PC-9 (cell line): ENCODE measurements around the gene ERGIC1. TPM values are rescaled to one million over a fixed set of nuclear protein-coding genes. Genes with fewer than 3 reads are reported as not detected.

ENCODE experiments used
- BruUV-seq: library from RNA; stranded (reverse); fragments of 400-500 nt; replicated peaks from 2 replicates; lab custom pipeline; 2021; lab: Mats Ljungman, UMichigan
- CTCF ChIA-PET: fragments of 300-600 bp; sonication (Branson Sonifier 250); formaldehyde crosslinking; loops from one replicate; lab custom pipeline; 2022; ENCODE audit warnings: antibody characterized with exemption; lab: Charles Lee
- POLR2A ChIA-PET: fragments of 300-600 bp; sonication (Branson Sonifier 250); formaldehyde crosslinking; loops from one replicate; lab custom pipeline; 2022; ENCODE audit warnings: antibody characterized with exemption; ENCODE audit not compliant: unreplicated experiment; lab: Charles Lee
- DNase-seq, 2 experiments: peaks; one replicate each; pipeline versions ENCODE4 v3.0.0 to v3.0.0-alpha.2; 2015 to 2022; ENCODE audit warnings: mixed read lengths in 1 of 2
- H2AFZ ChIP-seq: fragments of 200-600 bp; sonication (generic); 2 replicates; pipeline ENCODE4 v1.8.1; 2017; ENCODE audit warnings: antibody characterized with exemption
- H3F3A ChIP-seq: fragments of 200-600 bp; sonication (generic); 2 replicates; pipeline ENCODE4 v1.8.1; 2017; ENCODE audit warnings: antibody characterized with exemption, mild to moderate bottlenecking, low read depth; ENCODE audit not compliant: insufficient read depth
- H3K27ac ChIP-seq: fragments of 200-600 bp; sonication (generic); 2 replicates; pipeline ENCODE4 v1.6.1; 2016; ENCODE audit warnings: mixed run types
- H3K27me3 ChIP-seq: fragments of 200-600 bp; sonication (generic); 2 replicates; pipeline ENCODE4 v1.6.1; 2016; ENCODE audit warnings: low read depth, mixed run types; ENCODE audit not compliant: insufficient read depth
- H3K36me3 ChIP-seq: fragments of 200-600 bp; sonication (generic); 2 replicates; pipeline ENCODE4 v1.6.1; 2016; ENCODE audit warnings: low read depth, mixed run types
- H3K4me1 ChIP-seq: fragments of 200-600 bp; sonication (generic); replicated peaks from 2 replicates; pipeline ENCODE4 v1.6.1; 2016; ENCODE audit warnings: mixed run types; ENCODE audit not compliant: insufficient read depth
- H3K4me2 ChIP-seq: fragments of 200-600 bp; sonication (generic); 2 replicates; pipeline ENCODE4 v1.6.1; 2017; ENCODE audit warnings: mixed run types
- H3K4me3 ChIP-seq: fragments of 200-600 bp; sonication (generic); 2 replicates; pipeline ENCODE4 v1.6.1; 2016; ENCODE audit warnings: mixed run types
- H3K79me2 ChIP-seq: fragments of 200-600 bp; sonication (generic); 2 replicates; pipeline ENCODE4 v1.6.1; 2017; ENCODE audit warnings: low read depth, mixed run types
- H3K9me2 ChIP-seq: fragments of 200-600 bp; sonication (generic); 2 replicates; pipeline ENCODE4 v1.8.1; 2017; ENCODE audit warnings: mild to moderate bottlenecking; ENCODE audit not compliant: insufficient read depth
- H3K9me3 ChIP-seq: fragments of 200-600 bp; sonication (generic); 2 replicates; pipeline ENCODE4 v1.8.1; 2016; ENCODE audit warnings: low read depth; ENCODE audit not compliant: insufficient read depth
- H4K20me1 ChIP-seq: fragments of 200-600 bp; sonication (generic); 2 replicates; pipeline ENCODE4 v1.8.1; 2017; ENCODE audit not compliant: insufficient read depth
- EZH2 ChIP-seq: fragments of 200-600 bp; sonication (generic); IDR thresholded peaks from 2 replicates; pipeline ENCODE4 v1.8.0; 2017; ENCODE audit warnings: antibody characterized with exemption, low read depth
- intact Hi-C: fragments of 100-400 bp; cut with micrococcal nuclease; formaldehyde crosslinking; loops from one replicate; pipeline ENCODE4 v1.10.0; 2022; ENCODE audit not compliant: unreplicated experiment
- total RNA-seq: library from RNA; stranded (reverse); gene quantifications from 2 replicates; pipeline ENCODE4 v1.2.3, GENCODE V29; 2021
- TF ChIP-seq, protein P1 (sequence below): fragments of 200-600 bp; sonication (generic); conservative IDR thresholded peaks from 2 replicates; pipeline ENCODE4 v1.6.1; 2017; ENCODE audit warnings: mixed run types, antibody characterized with exemption, mild to moderate bottlenecking, moderate library complexity

Gene ERGIC1
- total RNA-seq, 1 experiment from 2014 or later, result 159 TPM

GRCh38 chr5:172911976-172912375 is 77.9 kb downstream of the ERGIC1 start:
- TF ChIP-seq, protein P1, sequence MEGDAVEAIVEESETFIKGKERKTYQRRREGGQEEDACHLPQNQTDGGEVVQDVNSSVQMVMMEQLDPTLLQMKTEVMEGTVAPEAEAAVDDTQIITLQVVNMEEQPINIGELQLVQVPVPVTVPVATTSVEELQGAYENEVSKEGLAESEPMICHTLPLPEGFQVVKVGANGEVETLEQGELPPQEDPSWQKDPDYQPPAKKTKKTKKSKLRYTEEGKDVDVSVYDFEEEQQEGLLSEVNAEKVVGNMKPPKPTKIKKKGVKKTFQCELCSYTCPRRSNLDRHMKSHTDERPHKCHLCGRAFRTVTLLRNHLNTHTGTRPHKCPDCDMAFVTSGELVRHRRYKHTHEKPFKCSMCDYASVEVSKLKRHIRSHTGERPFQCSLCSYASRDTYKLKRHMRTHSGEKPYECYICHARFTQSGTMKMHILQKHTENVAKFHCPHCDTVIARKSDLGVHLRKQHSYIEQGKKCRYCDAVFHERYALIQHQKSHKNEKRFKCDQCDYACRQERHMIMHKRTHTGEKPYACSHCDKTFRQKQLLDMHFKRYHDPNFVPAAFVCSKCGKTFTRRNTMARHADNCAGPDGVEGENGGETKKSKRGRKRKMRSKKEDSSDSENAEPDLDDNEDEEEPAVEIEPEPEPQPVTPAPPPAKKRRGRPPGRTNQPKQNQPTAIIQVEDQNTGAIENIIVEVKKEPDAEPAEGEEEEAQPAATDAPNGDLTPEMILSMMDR, result no peak
- no peak for TF ChIP-seq EZH2
- CTCF ChIA-PET, result no interaction called here
- Histone ChIP-seq H3K79me2 (no peaks in the 10 kb centered on the region), H3K4me1 (no peaks in the 10 kb centered on the region), H3K4me2 (no peak overlapping the region), H3K27ac (no peak overlapping the region), H3K4me3 (no peak overlapping the region), H4K20me1 (no peaks in the 10 kb centered on the region), H3K9me3 (no peaks in the 10 kb centered on the region), H3K36me3 (0 out of 2 replicates have a peak, but pooled peaks cover 8% of the 10 kb centered on the region), H2AFZ (no peak overlapping the region), H3K9me2 (no peaks in the 10 kb centered on the region), H3F3A (no peaks in the 10 kb centered on the region; the same call in 1 of the 2 replicates), H3K27me3 (no peaks in the 10 kb centered on the region)
- intact Hi-C loops, result no loop called here
- POLR2A ChIA-PET, result no interaction called here
- DNase-seq, result no peak
- no TSS peak for BruUV-seq

DNA sequence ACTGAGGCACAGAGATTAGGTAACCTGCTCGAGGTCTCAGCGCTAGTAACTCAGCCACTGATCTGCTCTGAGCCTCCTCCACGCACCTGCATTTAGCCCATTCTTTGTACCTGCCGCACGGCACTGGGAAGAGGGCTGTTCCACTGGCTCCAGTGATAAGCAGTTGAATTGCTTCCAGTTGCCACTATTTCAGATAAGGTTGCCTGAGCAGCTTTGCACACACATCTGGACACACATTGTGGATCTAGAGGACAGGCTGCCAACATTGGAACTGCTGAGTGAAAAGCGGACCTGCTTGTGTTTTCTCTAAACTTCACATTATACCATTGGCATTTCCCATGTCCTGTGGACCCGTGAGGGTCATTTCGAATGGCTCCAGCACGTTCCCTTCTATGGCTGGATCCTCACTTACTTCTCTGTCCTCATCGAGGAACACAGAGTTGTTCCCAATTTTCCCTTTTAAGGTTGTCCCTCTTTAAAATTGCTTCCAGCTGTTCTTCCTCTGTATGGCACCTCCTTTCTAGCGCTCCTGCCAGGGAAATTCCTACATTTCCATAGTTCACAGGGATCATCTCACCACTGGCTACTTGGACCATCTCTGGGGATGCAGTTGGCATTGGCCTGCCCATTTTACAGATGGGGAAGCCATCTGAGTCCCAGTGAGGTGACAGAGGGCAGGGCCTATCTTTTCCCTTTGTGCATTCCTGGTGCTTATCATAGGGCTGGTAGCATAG is 79.2 kb downstream of the ERGIC1 start:
- POLR2A ChIA-PET, result no interaction called here
- Histone ChIP-seq H3K4me2 (no peak overlapping the region), H3K27me3 (no peaks in the 10 kb centered on the region), H3K4me1 (no peaks in the 10 kb centered on the region), H3K79me2 (no peaks in the 10 kb centered on the region), H3K9me2 (no peaks in the 10 kb centered on the region), H3K4me3 (no peak overlapping the region), H3K27ac (no peak overlapping the region), H4K20me1 (no peaks in the 10 kb centered on the region), H2AFZ (no peak overlapping the region), H3K9me3 (no peaks in the 10 kb centered on the region), H3F3A (no peaks in the 10 kb centered on the region; the same call in 1 of the 2 replicates), H3K36me3 (0 out of 2 replicates have a peak, but pooled peaks cover 11% of the 10 kb centered on the region)
- CTCF ChIA-PET, result no interaction called here
- DNase-seq, result no peak
- TF ChIP-seq EZH2, result no peak
- TF ChIP-seq, protein P1, result no peak
- intact Hi-C loops, result no loop called here
- no TSS peak for BruUV-seq

DNA sequence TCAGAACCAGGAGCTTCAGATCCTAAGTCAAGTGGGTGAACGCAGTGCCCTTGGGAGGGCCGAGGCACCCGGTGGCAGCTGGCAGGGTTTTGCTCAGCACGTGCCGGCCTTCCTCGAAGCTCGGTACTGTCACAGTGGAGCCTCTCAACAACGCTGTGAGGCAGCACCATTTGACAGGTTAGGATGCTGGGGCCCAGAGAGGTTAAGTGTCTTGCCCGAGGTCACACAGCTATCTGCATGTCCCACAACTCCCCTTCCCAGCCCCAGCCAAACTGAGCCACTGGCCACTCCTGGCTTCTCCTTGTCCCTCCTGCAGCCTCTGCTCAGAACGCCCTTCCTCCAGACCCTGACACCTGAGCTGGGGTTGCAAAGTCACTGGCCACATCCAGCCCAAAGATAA is 81.5 kb downstream of the ERGIC1 start:
- Histone ChIP-seq H3K9me2 (no peaks in the 10 kb centered on the region), H3K4me1 (no peaks in the 10 kb centered on the region), H3K36me3 (0 out of 2 replicates have a peak, but pooled peaks cover 11% of the 10 kb centered on the region), H3F3A (no peaks in the 10 kb centered on the region; the same call in 1 of the 2 replicates), H4K20me1 (no peaks in the 10 kb centered on the region), H2AFZ (no peak overlapping the region), H3K9me3 (no peaks in the 10 kb centered on the region), H3K27me3 (no peaks in the 10 kb centered on the region), H3K4me2 (no peak overlapping the region), H3K79me2 (no peaks in the 10 kb centered on the region), H3K27ac (no peak overlapping the region), H3K4me3 (no peak overlapping the region)
- ChIA-PET POLR2A (no interaction called here), CTCF (no interaction called here)
- DNase-seq, result no peak
- no TSS peak for BruUV-seq
- no peak for TF ChIP-seq EZH2
- TF ChIP-seq, protein P1, result no peak
- intact Hi-C loops, result no loop called here
